Measurements from ENCODE around the gene VARS2. TPM values are rescaled to one million over a fixed set of nuclear protein-coding genes. Genes with fewer than 3 reads are reported as not detected.

The VARS2 gene
- total and polyA plus RNA-seq, 2 donors from 2014 or later = 30.4 to 34.5 TPM

DNA sequence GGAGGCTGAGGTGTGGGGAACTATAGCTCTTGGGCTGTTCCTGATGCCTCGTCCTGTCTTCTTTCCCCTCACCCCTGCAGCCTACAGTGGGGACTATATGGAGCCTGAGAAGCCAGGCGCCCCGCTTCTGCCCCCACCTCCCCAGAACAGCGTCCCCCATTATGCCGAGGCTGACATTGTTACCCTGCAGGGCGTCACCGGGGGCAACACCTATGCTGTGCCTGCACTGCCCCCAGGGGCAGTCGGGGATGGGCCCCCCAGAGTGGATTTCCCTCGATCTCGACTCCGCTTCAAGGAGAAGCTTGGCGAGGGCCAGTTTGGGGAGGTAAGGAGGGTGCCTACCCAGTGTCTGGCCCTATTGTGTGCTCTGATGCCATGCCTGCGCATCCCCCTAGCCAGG, 17.5 kb upstream of the VARS2 start:
- FAIRE-seq (no peak), DNase-seq (no peak)
- Histone ChIP-seq H3K9me3 (ENCODE audit: control insufficient read depth in 2 of 3, insufficient read depth in 1 of 3, low read length in 3 of 3) (no peaks in the 10 kb centered on the region), H3K27ac (ENCODE audit: low read depth in 2 of 2, low read length in 2 of 2) (no peak overlapping the region), H3K36me3 (ENCODE audit: control insufficient read depth in 2 of 3, insufficient read depth in 3 of 3, low read length in 3 of 3) (peaks cover 5 to 36% (median 20%) of the 10 kb centered on the region in 3 donors), H3K4me3 (ENCODE audit: low read length in 3 of 3) (no peak overlapping the region), H3K9ac (ENCODE audit: low read length in 3 of 3) (no peak overlapping the region), H3K27me3 (ENCODE audit: control insufficient read depth, insufficient read depth, low read length) (no peaks in the 10 kb centered on the region), H3K4me1 (ENCODE audit: control insufficient read depth in 2 of 3, insufficient read depth in 2 of 3, low read depth in 1 of 3, low read length in 3 of 3) (no peaks in the 10 kb centered on the region)
- intact Hi-C loops (cut with DNase I) = no loop called here
- no peak for TF ChIP-seq CTCF (IDR thresholded peaks at IDR 0.05; ENCODE audit: borderline replicate concordance, extremely low read depth, insufficient read depth)

DNA sequence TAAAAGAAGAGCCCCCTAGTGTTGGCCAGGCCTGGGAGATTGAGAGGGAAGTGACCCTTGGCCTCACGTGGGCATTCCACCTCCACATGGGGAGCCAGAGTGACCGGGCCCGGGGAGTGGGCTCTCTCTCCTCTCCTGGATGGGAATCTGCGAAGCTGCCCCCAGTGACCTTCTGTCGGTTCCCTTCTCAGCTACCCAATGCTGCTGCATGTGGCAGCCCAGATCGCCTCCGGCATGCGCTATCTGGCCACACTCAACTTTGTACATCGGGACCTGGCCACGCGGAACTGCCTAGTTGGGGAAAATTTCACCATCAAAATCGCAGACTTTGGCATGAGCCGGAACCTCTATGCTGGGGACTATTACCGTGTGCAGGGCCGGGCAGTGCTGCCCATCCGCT, 16.2 kb upstream of the VARS2 start:
- no peak for FAIRE-seq
- no peak for DNase-seq
- Histone ChIP-seq H3K9ac (ENCODE audit: low read length in 3 of 3) (no peak overlapping the region), H3K36me3 (ENCODE audit: control insufficient read depth in 2 of 3, insufficient read depth in 3 of 3, low read length in 3 of 3) (peaks cover 5 to 29% (median 18%) of the 10 kb centered on the region in 3 donors), H3K4me1 (ENCODE audit: control insufficient read depth in 2 of 3, insufficient read depth in 2 of 3, low read depth in 1 of 3, low read length in 3 of 3) (no peaks in the 10 kb centered on the region), H3K27ac (ENCODE audit: low read depth in 2 of 2, low read length in 2 of 2) (no peak overlapping the region), H3K9me3 (ENCODE audit: control insufficient read depth in 2 of 3, insufficient read depth in 1 of 3, low read length in 3 of 3) (no peaks in the 10 kb centered on the region), H3K27me3 (ENCODE audit: control insufficient read depth, insufficient read depth, low read length) (no peaks in the 10 kb centered on the region), H3K4me3 (ENCODE audit: low read length in 3 of 3) (no peak overlapping the region)
- no peak for TF ChIP-seq CTCF (IDR thresholded peaks at IDR 0.05; ENCODE audit: borderline replicate concordance, extremely low read depth, insufficient read depth)
- intact Hi-C loops (cut with DNase I) = no loop called here

GRCh38 chr6:30898750-30899360, 15.2 kb upstream of the VARS2 start:
- intact Hi-C loops (cut with DNase I) = no loop called here
- peaks cover 5 to 24% (median 18%) of the 10 kb centered on the region in 3 donors for H3K36me3 ChIP-seq (ENCODE audit: control insufficient read depth in 2 of 3, insufficient read depth in 3 of 3, low read length in 3 of 3)
- no peak for TF ChIP-seq CTCF (IDR thresholded peaks at IDR 0.05; ENCODE audit: borderline replicate concordance, extremely low read depth, insufficient read depth)
- H3K4me1 ChIP-seq (ENCODE audit: control insufficient read depth in 2 of 3, insufficient read depth in 2 of 3, low read depth in 1 of 3, low read length in 3 of 3) = no peaks in the 10 kb centered on the region
- H3K27me3 ChIP-seq (ENCODE audit: control insufficient read depth, insufficient read depth, low read length) = no peaks in the 10 kb centered on the region
- peak in 1 of 5 donors; percentile 72 for DNase-seq
- H3K9me3 ChIP-seq (ENCODE audit: control insufficient read depth in 2 of 3, insufficient read depth in 1 of 3, low read length in 3 of 3) = no peaks in the 10 kb centered on the region
- no peak for FAIRE-seq
- no peak overlapping the region for H3K9ac ChIP-seq (ENCODE audit: low read length in 3 of 3)
- no peak overlapping the region for H3K27ac ChIP-seq (ENCODE audit: low read depth in 2 of 2, low read length in 2 of 2)
- no peak overlapping the region for H3K4me3 ChIP-seq (ENCODE audit: low read length in 3 of 3)

Data from kidney (tissue), 14 donors.